Measurements from ENCODE around the gene CCDC68.

DNA sequence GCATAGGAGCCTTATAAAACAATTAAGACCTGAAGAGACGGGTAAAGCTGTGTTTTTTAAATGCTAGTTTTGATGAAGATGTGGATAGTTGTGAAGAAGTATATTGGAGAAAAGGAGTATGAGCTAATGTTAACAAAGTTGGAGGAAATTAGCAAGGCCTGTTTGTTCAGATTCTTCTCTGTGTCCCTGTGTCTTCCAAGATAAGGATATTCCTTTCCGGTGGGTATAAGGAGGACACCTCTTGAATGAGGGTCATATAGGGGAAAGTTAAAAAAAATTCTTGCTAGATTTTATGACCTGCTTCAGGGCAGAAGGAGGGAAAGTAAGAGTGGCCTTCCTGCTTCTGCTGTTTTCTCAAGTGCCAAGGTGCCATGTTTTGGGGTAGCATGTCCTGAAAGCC lies 59.0 kb downstream of the CCDC68 start:
- TF ChIP-seq ZSCAN30 (tag by site-specific recombination; IDR thresholded peaks at IDR 0.05) (no peak), ZNF274 (IDR thresholded peaks at IDR 0.05; ENCODE audit: low read length) (no peak), ZNF274 (tag by site-specific recombination; IDR thresholded peaks at IDR 0.05; ENCODE audit: borderline replicate concordance) (no peak), ZBTB7A (tag by site-specific recombination; IDR thresholded peaks at IDR 0.05; ENCODE audit: low read depth) (no peak), ZNF138 (tag by site-specific recombination; IDR thresholded peaks at IDR 0.05; ENCODE audit: borderline replicate concordance) (no peak), SETDB1 (IDR thresholded peaks at IDR 0.05; ENCODE audit: insufficient read length, low read length) (no peak), ZNF202 (tag by site-specific recombination; IDR thresholded peaks at IDR 0.05; ENCODE audit: borderline replicate concordance) (no peak), ZNF571 (tag by site-specific recombination; IDR thresholded peaks at IDR 0.05) (no peak), ZNF350 (tag by site-specific recombination; IDR thresholded peaks at IDR 0.05) (no peak), ZNF473 (tag by site-specific recombination; IDR thresholded peaks at IDR 0.05) (no peak), ZBTB1 (tag by site-specific recombination; IDR thresholded peaks at IDR 0.05) (no peak), ZNF174 (tag by site-specific recombination; IDR thresholded peaks at IDR 0.05) (no peak)
- TF ChIP-seq, protein P1, sequence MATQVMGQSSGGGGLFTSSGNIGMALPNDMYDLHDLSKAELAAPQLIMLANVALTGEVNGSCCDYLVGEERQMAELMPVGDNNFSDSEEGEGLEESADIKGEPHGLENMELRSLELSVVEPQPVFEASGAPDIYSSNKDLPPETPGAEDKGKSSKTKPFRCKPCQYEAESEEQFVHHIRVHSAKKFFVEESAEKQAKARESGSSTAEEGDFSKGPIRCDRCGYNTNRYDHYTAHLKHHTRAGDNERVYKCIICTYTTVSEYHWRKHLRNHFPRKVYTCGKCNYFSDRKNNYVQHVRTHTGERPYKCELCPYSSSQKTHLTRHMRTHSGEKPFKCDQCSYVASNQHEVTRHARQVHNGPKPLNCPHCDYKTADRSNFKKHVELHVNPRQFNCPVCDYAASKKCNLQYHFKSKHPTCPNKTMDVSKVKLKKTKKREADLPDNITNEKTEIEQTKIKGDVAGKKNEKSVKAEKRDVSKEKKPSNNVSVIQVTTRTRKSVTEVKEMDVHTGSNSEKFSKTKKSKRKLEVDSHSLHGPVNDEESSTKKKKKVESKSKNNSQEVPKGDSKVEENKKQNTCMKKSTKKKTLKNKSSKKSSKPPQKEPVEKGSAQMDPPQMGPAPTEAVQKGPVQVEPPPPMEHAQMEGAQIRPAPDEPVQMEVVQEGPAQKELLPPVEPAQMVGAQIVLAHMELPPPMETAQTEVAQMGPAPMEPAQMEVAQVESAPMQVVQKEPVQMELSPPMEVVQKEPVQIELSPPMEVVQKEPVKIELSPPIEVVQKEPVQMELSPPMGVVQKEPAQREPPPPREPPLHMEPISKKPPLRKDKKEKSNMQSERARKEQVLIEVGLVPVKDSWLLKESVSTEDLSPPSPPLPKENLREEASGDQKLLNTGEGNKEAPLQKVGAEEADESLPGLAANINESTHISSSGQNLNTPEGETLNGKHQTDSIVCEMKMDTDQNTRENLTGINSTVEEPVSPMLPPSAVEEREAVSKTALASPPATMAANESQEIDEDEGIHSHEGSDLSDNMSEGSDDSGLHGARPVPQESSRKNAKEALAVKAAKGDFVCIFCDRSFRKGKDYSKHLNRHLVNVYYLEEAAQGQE (tag by site-specific recombination; IDR thresholded peaks at IDR 0.05): no peak
- TF ChIP-seq, protein P2, sequence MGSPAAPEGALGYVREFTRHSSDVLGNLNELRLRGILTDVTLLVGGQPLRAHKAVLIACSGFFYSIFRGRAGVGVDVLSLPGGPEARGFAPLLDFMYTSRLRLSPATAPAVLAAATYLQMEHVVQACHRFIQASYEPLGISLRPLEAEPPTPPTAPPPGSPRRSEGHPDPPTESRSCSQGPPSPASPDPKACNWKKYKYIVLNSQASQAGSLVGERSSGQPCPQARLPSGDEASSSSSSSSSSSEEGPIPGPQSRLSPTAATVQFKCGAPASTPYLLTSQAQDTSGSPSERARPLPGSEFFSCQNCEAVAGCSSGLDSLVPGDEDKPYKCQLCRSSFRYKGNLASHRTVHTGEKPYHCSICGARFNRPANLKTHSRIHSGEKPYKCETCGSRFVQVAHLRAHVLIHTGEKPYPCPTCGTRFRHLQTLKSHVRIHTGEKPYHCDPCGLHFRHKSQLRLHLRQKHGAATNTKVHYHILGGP (tag by site-specific recombination; IDR thresholded peaks at IDR 0.05): no peak
- TF ChIP-seq, protein P3, sequence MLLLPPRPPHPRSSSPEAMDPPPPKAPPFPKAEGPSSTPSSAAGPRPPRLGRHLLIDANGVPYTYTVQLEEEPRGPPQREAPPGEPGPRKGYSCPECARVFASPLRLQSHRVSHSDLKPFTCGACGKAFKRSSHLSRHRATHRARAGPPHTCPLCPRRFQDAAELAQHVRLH (tag by site-specific recombination; IDR thresholded peaks at IDR 0.05): no peak

Data from HEK293 (cell line).